Muscle of arm (tissue), 14 donors: ENCODE data around the gene IFI6. TPM values are rescaled to one million over a fixed set of nuclear protein-coding genes. Genes with fewer than 3 reads are reported as not detected.
A peak's percentile ranks its signal among the peaks of the same experiment; 100 is the strongest.
"Not testable (repeated sequence)": the region's sequence is repeated elsewhere in the genome, so short reads cannot be mapped to it uniquely, and the experiment has no call there.

ENCODE experiments used
- DNase-seq: peaks from one replicate; pipeline ENCODE4 v3.0.0-alpha.2; 2013
- long read RNA-seq, 11 donors: transcript quantifications; one replicate each; lab custom pipeline, GENCODE V29; 2026
- polyA plus RNA-seq, 12 donors: library from polyadenylated mRNA; unstranded; fragments of 120-200 nt; gene quantifications; one replicate each; pipeline ENCODE4 v1.2.1, GENCODE V29; 2013; ENCODE audit not compliant: insufficient read length in 12 of 12

IFI6 gene
- 1,000 to 10,000 TPM in 1 of 12 donors, 10 to 100 TPM in 11; 36.9 to 1,253 (median 56.8) TPM for polyA plus RNA-seq
- long read RNA-seq, donor 1, transcript IFI6-202 (5 exons, 841 nt) = major isoform, 14 of 76 reads
- long read RNA-seq, donor 1, partial matches to known transcripts = 58 of 76 reads
- long read RNA-seq, donor 1, other reads (novel, unspliced or antisense) = 0 of 76 reads
- long read RNA-seq, donor 2, transcript IFI6-203 (5 exons, 828 nt) = minor isoform, 10 of 75 reads
- long read RNA-seq, donor 2, transcript IFI6-202 (5 exons, 841 nt) = major isoform, 58 of 75 reads
- long read RNA-seq, donor 2, partial matches to known transcripts = 7 of 75 reads
- long read RNA-seq, donor 2, other reads (novel, unspliced or antisense) = 0 of 75 reads
- long read RNA-seq, donor 3, transcript IFI6-203 (5 exons, 828 nt) = minor isoform, 5 of 35 reads
- long read RNA-seq, donor 3, transcript IFI6-202 (5 exons, 841 nt) = major isoform, 29 of 35 reads
- long read RNA-seq, donor 3, partial matches to known transcripts = 0 of 35 reads
- long read RNA-seq, donor 3, other reads (novel, unspliced or antisense) = 0 of 35 reads
- long read RNA-seq, donor 4, transcript IFI6-202 (5 exons, 841 nt) = major isoform, 21 of 75 reads
- long read RNA-seq, donor 4, transcript IFI6-203 (5 exons, 828 nt) = minor isoform, 5 of 75 reads
- long read RNA-seq, donor 4, partial matches to known transcripts = 49 of 75 reads
- long read RNA-seq, donor 4, other reads (novel, unspliced or antisense) = 0 of 75 reads
- long read RNA-seq, donor 5, transcript IFI6-203 (5 exons, 828 nt) = minor isoform, 6 of 314 reads
- long read RNA-seq, donor 5, transcript IFI6-202 (5 exons, 841 nt) = major isoform, 77 of 314 reads
- long read RNA-seq, donor 5, partial matches to known transcripts = 231 of 314 reads
- long read RNA-seq, donor 5, other reads (novel, unspliced or antisense) = 0 of 314 reads
- long read RNA-seq, donor 6, transcript IFI6-202 (5 exons, 841 nt) = major isoform, 30 of 89 reads
- long read RNA-seq, donor 6, partial matches to known transcripts = 57 of 89 reads
- long read RNA-seq, donor 6, other reads (novel, unspliced or antisense) = 0 of 89 reads
- long read RNA-seq, donor 7, transcript IFI6-202 (5 exons, 841 nt) = major isoform, 32 of 35 reads
- long read RNA-seq, donor 7, partial matches to known transcripts = 0 of 35 reads
- long read RNA-seq, donor 7, other reads (novel, unspliced or antisense) = 0 of 35 reads
- long read RNA-seq, donor 8, transcript IFI6-202 (5 exons, 841 nt) = major isoform, 62 of 70 reads
- long read RNA-seq, donor 8, transcript IFI6-203 (5 exons, 828 nt) = minor isoform, 8 of 70 reads
- long read RNA-seq, donor 8, partial matches to known transcripts = 0 of 70 reads
- long read RNA-seq, donor 8, other reads (novel, unspliced or antisense) = 0 of 70 reads
- long read RNA-seq, donor 9, transcript IFI6-202 (5 exons, 841 nt) = major isoform, 29 of 93 reads
- long read RNA-seq, donor 9, partial matches to known transcripts = 62 of 93 reads
- long read RNA-seq, donor 9, other reads (novel, unspliced or antisense) = 0 of 93 reads
- long read RNA-seq, donor 10, transcript IFI6-203 (5 exons, 828 nt) = minor isoform, 10 of 197 reads
- long read RNA-seq, donor 10, transcript IFI6-202 (5 exons, 841 nt) = major isoform, 62 of 197 reads
- long read RNA-seq, donor 10, partial matches to known transcripts = 125 of 197 reads
- long read RNA-seq, donor 10, other reads (novel, unspliced or antisense) = 0 of 197 reads
- long read RNA-seq, donor 11, transcript IFI6-202 (5 exons, 841 nt) = major isoform, 58 of 66 reads
- long read RNA-seq, donor 11, transcript IFI6-203 (5 exons, 828 nt) = minor isoform, 8 of 66 reads
- long read RNA-seq, donor 11, partial matches to known transcripts = 0 of 66 reads
- long read RNA-seq, donor 11, other reads (novel, unspliced or antisense) = 0 of 66 reads

GRCh38 chr1:27671964-27672749 is at the start of gene IFI6:
IFI6 (minus strand) TSS chr1:27672192; CDS start chr1:27669314, 2,878 bp downstream.
- peak; percentile 94 for DNase-seq

- no peak for DNase-seq
Observed at GRCh38 chr1:27719286-27720251, 47.6 kb upstream of the IFI6 start.

GRCh38 chr1:27716262-27716895 is 44.4 kb upstream of the IFI6 start:
- DNase-seq = no peak

- no peak for DNase-seq
Observed at GRCh38 chr1:27713869-27714513, 42.0 kb upstream of the IFI6 start.

- no peak for DNase-seq
Observed at GRCh38 chr1:27713139-27713725, 41.2 kb upstream of the IFI6 start.

- DNase-seq = no peak
Observed at GRCh38 chr1:27710574-27710973, 38.6 kb upstream of the IFI6 start.

- DNase-seq = no peak
Observed at GRCh38 chr1:27705545-27705944, 33.6 kb upstream of the IFI6 start.

- DNase-seq = no peak
Observed at GRCh38 chr1:27704958-27705357, 33.0 kb upstream of the IFI6 start.

GRCh38 chr1:27696835-27697234 is 24.8 kb upstream of the IFI6 start:
- DNase-seq = not testable (repeated sequence)

- no peak for DNase-seq
Observed at GRCh38 chr1:27690183-27690582, 18.2 kb upstream of the IFI6 start.

GRCh38 chr1:27689423-27690173 is 17.6 kb upstream of the IFI6 start:
- DNase-seq = peak; percentile 39

GRCh38 chr1:27687906-27688305 is 15.9 kb upstream of the IFI6 start:
- DNase-seq = no peak

GRCh38 chr1:27686223-27686990 is 14.4 kb upstream of the IFI6 start:
- no peak for DNase-seq

GRCh38 chr1:27684176-27684575 is 12.2 kb upstream of the IFI6 start:
- DNase-seq = no peak

- no peak for DNase-seq
Observed at GRCh38 chr1:27682351-27682944, 10.5 kb upstream of the IFI6 start.
